GF-D8 (cell line): ENCODE data around the gene CHRM1.
"Not testable (repeated sequence)": the region's sequence is repeated elsewhere in the genome, so short reads cannot be mapped to it uniquely, and the experiment has no call there.

Experiments
- DNase-seq: peaks from one replicate; lab custom pipeline; 2025; lab: John Stamatoyannopoulos, UW

The CHRM1 gene

DNA sequence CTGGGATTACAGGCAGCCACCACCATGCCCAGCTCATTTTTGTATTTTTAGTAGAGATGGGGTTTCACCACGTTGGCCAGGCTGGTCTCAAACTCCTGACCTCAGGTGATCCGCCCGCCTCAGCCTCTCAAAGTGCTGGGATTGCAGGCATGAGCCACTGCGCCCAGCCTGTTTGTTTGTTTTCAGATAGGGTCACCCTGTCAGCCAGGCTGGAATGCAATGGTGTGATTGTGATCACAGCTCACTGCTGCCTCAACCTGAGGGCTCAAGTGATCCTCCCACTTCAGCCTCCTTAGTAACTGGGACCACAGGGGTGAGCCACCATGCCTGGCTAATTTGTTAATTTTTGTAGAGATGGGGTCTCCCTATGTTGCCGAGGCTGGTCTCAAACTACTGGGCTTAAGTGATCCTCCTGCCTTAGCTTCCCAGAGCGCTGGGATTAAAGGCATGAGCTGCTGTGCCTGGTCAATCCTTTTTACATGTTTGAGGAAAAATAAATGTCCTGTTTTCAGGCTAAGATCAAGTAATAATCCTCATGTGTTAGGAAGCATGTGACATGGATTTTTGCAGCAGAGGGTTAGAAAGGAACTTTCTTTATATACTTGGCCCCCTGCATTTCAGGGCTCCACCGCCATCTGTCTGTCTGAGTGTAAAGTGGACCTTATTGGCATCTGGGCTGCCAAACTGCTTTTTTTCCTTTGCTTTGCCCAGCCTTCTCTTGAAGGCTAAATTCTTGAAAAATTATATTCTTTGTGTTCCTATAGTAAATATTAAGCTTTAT lies 45.3 kb downstream of the CHRM1 start:
- DNase-seq: no peak

DNA sequence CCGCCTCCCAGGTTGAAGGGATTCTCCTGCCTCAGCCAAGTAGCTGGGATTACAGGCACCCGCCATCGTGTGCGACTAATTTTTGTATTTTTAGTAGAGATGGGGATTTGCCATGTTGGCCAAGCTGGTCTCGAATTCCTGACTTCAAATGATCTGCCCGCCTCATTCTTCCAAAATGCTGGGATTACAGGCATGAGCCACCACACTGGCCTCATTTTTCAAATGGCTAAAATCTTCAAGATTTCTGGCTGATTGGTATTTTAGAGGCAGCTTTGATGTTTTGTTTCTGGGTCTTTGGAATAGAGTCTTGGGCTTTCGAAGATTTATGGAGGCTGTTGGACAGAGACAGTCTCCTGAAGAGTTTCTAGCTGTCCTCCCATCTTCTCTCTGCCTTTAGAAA lies 46.3 kb downstream of the CHRM1 start:
- DNase-seq: no peak

DNA sequence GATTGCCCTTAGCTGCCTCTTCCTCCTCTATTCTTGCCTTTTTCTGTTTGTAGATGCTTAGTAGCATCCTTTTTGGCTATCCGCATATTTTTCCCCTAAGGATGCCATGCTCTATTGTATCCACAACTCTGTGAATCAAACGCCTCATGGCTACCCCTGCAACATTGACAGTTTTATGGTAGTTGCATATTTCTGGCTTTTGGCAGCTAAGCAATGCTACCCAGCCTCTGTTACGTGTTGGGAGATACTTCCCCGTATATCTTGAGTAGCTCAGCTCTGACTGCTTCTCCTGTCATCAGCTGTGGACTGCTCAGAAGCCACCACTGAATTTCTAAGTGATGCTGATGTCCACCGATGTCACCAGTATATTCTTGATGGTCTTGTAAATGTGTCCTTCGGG lies 55.5 kb downstream of the CHRM1 start:
- no peak for DNase-seq

DNA sequence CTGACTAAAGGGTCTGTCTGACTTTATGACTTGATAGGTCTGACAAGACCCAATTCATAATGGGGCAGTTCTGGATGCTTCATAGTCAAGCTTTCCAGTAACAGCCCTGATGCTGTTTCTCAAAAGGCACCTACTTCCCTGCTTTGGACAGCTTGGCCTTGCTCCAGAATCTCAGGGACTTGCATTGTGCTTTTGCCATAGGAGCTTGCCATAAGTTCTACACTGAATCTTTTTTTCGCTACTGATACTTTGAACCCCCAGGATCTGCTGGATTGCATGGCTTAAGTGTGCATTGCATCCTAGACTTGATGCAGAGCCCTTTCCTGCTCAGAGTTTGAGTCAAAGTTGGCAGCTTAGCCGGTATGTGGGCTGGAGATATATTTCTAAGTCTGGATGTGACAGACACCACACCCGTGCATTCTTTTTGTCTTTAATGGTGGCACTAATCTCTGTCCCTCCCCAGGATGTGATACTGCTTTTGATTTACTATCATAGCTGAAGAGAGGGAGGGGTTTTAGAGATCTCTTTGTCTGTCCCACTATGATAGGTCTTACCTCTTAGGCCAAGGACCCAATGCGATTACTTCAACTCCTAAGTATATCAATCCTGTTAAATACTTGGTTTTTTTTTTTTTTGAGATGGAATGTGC lies 57.4 kb downstream of the CHRM1 start:
- no peak for DNase-seq

DNA sequence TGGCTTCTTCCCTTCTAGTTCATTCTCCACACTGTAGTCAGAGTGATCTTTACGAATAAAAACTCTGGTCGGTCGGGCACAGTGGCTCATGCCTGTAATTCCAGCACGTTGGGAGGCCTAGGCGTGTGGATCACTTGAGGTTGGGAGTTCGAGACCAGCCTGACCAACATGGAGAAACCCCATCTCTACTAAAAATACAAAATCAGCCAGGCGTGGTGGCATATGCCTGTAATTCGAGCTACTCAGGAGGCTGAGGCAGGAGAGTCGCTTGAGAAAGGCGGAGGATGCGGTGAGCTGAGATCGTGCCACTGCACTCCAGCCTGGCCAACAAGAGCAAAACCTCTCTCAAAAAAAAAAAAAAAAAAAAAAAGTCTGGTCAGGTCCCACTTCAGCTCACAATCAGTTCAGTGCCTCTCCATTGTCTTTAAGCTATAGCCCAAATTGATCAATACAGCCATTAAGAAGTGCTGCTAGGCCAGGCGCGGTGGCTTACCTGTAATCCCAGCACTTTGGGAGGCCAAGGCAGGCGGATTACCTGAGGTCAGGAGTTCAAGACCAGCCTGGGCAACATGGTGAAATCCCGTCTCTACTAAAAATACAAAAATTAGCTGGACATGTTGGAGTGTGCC lies 59.5 kb downstream of the CHRM1 start:
- not testable (repeated sequence) for DNase-seq

DNA sequence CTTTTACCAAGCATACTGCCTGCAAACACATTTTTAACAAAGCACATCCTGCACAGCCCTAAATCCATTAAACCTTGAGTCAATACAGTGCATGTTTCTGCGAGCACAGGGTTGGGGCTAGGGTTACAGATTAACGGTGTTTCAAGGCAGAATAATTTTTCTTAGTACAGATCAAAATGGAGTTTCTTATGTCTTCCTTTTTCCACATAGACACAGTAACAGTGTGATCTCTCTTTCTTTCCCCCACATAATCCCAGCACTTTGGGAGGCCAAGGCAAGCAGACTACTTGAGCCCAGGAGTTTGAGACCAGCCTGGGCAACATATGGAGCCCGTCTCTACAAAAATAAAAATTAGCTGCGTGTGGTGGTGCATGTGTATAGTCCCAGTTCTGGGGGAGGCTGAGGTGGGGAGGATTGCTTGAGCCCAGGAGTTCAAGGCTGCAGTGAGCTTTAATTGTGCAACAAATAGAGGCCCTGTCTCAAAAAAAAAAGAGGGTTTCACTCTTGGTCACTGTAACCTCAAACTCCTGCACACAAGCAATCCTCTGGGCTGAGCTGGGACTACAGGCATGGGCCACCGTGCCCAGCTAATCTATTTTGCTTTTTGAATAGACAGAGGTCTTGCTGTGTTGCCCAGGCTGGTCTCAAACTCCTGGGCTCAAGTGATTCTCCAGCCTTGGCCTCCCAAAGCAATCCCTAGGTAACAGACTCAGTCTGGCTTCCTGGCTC lies 60.2 kb downstream of the CHRM1 start:
- no peak for DNase-seq

DNA sequence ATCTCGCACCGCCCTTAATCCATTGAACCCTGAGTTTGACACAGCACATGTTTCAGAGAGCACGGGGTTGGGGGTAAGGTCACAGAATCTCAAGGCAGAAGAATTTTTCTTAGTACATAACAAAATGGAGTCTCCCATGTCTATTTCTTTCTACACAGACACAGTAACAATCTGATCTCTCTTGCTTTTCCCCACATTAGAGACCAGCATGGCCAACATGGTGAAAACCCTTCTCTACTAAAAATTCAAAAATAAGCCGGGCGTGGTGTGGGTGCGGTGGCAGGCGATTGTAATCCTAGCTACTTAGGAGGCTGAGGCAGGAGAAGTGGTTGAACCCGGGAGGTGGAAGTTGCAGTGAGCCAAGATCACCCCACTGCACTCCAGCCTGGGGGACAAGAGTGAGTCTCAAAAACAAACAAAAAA lies 61.9 kb downstream of the CHRM1 start:
- DNase-seq: not testable (repeated sequence)
